Activated CD8-positive, alpha-beta memory T cell treated with anti-CD3 and anti-CD28 coated beads for 48 hours (primary cell): ENCODE results near the gene RHEX.
"Not testable (repeated sequence)": the region's sequence is repeated elsewhere in the genome, so short reads cannot be mapped to it uniquely, and the experiment has no call there.

Source experiments
- DNase-seq, 3 experiments: peaks; one replicate each; pipeline ENCODE4 v3.0.0-alpha.2; 2020; ENCODE audit warnings: low read depth in 2 of 3, low spot score in 2 of 3

The RHEX gene

DNA sequence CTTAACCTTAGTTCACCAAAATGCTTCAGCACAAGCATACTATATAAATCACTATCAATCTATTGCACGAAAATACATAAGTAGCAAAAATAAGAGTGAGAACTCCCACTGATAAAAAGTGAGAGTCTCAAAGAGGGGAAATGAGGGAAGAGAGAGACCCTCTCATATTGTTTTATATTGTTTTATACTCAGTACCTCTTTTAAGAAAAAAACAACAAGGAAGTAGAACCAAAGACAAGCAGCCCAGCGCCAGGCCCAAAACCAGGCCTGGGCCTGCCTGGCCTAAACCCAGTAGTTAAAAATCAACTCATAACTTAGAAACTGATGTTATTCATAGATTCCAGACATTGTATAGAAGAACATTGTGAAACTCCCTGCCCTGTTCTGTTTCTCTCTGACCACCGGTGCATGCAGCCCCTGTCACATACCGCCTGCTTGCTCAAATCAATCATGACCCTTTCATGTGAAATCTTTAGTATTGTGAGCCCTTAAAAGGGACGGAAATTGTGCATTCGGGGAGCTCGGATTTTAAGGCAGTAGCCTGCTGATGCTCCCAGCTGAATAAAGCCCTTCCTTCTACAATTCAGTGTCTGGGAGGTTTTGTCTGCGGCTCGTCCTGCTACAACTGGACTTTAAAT is 5.4 kb downstream of the RHEX start:
- not testable (repeated sequence) for DNase-seq

DNA sequence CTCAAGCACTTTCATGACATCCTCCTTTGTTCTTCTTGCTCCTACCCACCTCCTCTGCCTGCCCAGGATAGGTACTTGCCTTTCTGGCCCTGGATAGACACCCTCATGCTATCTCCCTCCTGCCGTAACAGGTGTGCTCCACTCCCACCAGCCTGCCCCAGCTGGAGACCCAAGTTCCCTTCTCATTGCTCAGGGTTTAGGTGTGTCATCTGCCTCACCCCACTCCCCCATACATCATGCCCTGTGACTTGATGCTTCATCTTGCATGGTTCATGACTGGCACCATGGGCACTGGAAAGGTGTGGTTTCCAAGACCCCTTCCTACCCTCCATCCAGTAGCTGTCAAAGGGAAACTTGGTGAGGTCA is 5.9 kb downstream of the RHEX start:
- no peak for DNase-seq

- no peak for DNase-seq
Observed at GRCh38 chr1:206059355-206059915, 6.5 kb downstream of the RHEX start.

DNA sequence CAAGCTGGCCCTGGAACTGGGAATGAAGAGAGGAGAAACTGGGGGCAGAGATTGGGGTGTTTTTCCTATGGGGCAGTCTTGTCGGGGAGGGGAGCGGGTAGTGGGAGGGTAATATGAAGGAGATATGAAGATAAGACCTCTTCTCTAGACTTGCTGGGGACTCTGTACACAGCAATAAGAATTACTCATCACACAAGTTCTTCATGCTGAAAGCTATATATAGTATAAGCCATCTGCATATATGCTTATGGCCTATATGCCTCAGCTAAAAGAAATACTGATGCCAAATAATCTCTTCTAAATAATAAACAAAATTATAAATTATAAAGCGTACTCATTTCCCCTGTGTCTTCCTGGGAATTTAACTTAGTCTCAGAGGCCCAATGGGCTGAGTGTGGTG is 7.9 kb downstream of the RHEX start:
- no peak for DNase-seq

- no peak for DNase-seq
Observed at GRCh38 chr1:206062464-206062863, 9.5 kb downstream of the RHEX start.

- not testable (repeated sequence) for DNase-seq
Observed at GRCh38 chr1:206064001-206064400, 11.0 kb downstream of the RHEX start.

- not testable (repeated sequence) for DNase-seq
Observed at GRCh38 chr1:206064501-206064900, 11.5 kb downstream of the RHEX start.

DNA sequence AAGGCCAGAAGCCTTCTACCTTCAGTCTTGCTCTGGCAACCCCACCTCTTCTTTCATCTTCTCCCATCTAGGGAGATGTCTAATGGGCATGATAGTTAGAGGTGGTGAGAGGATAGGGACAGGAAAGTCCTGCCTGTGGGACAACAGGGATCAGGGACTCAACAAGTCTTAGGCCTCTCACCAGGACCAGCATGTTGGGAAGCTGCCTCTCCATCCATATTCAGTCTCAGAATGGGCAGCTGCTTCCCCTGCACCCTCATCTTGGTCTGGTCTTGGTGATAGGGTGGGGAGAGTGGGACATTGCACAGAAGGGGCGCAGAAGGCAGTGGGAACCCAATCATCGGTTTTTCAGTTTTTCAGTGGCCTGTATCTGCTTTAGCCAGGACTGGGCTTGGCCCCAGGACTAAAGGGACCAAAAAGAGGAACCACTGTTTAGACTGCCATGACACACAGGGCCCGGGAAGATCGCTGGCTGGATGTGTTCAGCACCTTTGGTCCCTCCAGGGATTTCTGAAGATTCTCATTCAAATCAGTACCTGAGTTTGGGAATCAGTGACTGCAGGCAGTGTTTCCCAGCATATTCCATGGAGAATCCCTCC is 12.7 kb downstream of the RHEX start:
- no peak for DNase-seq

GRCh38 chr1:206066479-206067171 is 13.7 kb downstream of the RHEX start:
- no peak for DNase-seq

- no peak for DNase-seq
Observed at GRCh38 chr1:206067486-206068227, 14.7 kb downstream of the RHEX start.

GRCh38 chr1:206068314-206068713 is 15.3 kb downstream of the RHEX start:
- no peak for DNase-seq

- DNase-seq, result no peak
Observed at GRCh38 chr1:206070627-206071304, 17.8 kb downstream of the RHEX start.

DNA sequence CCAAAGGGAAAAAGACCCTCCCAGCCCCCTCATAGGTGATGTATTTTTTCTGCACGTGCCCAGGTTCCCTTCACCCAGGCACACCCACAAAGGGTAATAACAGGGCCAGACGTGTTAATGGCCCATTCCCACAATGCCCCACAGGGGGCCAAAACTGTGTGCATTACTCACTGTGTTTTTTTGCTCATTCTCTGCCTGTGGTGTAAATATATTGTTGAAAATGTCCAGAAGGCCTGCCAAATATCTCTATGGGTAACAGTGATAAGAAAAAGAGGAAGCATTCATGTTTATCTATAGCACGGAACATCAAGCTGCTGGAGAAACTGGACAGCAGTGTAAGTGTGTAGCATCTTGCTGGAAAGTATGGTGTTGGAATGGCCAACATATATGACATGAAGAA is 21.9 kb downstream of the RHEX start:
- no peak for DNase-seq

- no peak for DNase-seq
Observed at GRCh38 chr1:206075786-206076755, 23.1 kb downstream of the RHEX start.

DNA sequence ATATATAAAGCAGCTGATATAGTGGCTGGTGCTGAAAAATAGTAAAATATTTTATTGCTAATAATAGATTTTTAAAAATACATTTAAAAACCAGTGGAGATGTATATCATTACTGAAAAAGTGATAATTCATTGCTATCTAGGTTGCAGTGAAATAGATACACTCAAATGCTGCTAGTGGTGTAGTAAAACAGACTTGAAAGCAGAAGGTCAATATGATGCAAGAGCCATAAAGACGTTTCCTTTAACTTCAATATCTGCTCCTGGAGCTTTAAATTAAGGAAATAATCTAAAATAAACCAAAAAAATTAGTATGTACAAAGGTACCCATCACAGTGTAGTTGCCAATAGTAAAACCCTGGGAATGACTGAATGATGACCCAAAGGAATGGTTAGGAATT is 26.2 kb downstream of the RHEX start:
- DNase-seq, result no peak

DNA sequence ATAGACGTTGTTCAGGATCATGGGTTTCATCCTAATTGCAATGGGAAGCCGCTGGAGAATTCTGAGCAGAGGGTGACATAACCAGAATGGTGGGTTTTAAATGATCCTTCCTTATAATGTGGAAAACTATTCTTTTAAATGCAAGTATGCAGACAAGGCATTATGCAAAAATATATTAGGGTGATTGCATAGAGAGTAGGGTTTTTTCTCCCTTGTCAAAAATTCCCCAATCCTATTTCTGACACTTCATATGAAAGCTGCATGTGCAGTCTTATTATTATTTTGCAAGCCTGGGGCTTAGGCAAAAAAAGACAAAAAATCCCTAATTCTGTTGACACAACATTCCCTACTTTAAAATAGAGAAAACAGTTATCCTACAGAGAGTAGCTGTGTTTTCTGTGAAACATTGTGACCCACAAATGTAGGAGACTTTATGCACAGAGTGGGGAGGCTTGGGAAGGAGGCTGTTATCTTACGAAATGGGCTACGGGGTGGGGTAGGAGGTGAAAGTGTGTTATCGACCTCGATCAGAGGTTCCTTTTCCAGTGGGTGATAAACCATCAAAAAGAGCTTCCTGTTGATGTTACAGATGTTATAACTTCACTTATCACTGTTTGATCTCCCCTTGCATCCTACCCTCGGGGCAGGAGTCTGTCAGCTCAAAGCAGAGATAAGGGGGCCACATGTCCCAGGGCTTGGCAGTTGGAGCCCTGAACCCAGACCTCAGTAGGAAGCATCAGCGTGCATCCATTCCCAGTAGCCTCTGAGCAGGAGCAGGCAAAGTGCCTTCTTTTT is 27.2 kb downstream of the RHEX start:
- no peak for DNase-seq

GRCh38 chr1:206081856-206082255 is 28.9 kb downstream of the RHEX start:
- DNase-seq, result no peak

GRCh38 chr1:206082831-206083695 is 30.1 kb downstream of the RHEX start:
- DNase-seq, result no peak
